NCI-H1694 (cell line): ENCODE data around the gene EIF4G3.
"Not testable (repeated sequence)": the region's sequence is repeated elsewhere in the genome, so short reads cannot be mapped to it uniquely, and the experiment has no call there.

Source experiments
- DNase-seq: peaks from one replicate; lab custom pipeline; 2025; lab: John Stamatoyannopoulos, UW

Gene EIF4G3

DNA sequence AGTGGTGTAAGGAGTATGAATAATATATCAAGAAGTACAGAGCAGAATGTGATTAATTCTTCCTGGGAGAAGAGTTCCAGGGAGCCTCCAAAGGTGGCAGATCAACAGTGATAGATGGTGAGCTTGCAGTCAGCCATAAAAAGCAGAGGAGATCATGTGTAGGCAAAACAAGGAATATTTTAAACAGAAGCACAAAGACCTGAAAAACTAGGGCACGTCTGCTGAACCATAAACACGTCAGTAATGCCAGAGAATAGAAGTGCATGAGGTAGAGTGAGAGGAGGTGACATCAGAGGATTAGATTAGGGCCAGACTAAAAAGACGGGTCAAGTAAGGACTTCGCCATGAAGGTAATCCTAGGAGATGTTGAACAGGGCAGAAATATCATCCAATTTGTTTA is 151.8 kb downstream of the EIF4G3 start:
- DNase-seq: no peak

DNA sequence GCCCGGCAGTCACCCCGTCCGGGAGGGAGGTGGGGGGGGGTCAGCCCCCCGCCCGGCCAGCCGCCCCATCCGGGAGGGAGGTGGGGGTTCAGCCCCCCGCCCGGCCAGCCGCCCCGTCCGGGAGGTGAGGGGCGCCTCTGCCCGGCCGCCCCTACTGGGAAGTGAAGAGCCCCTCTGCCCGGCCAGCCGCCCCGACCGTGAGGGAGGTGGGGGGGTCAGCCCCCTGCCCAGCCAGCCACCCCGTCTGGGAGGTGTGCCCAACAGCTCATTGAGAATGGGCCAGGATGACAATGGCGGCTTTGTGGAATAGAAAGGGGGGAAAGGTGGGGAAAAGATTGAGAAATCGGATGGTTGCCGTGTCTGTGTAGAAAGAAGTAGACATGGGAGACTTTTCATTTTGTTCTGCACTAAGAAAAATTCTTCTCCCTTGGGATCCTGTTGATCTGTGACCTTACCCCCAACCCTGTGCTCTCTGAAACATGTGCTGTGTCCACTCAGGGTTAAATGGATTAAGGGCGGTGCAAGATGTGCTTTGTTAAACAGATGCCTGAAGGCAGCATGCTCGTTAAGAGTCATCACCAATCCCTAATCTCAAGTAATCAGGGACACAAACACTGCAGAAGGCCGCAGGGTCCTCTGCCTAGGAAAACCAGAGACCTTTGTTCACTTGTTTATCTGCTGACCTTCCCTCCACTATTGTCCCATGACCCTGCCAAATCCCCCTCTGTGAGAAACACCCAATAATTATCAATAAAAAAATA is 152.4 kb downstream of the EIF4G3 start:
- not testable (repeated sequence) for DNase-seq

DNA sequence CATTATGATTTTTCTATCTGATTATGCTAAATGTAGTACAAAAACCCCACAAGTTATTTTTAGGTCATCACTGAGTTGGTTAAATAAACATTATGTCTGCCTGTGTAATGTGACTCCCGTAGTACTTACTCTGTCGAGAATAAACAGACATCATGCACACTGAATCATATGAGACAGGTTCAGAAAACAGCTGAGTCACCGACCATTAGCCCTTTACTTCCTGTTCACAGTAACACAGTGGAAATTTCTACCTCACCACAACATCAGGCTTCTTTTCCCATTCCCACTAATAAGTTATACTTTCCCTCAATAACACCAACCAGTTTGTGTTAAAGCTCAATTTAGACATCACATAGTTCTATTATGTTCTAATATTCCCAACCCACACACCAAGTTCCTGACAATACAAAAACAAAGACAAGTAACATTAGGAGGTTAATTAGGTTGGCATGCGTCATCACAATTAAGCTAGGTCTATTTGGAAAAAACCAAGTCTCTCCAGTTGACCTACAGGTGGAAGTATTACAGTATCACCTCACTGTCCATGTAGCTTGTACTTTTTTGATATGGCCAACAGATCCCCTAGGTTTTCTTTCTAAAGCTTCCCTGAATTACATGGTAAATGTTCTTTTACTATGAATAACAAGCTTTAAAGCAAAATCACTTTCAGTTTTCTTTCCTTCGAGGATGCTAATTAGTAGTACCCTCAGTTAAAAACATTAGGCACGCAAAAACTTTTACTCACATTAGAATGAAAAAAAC is 154.2 kb downstream of the EIF4G3 start:
- peak; percentile 39 for DNase-seq

GRCh38 chr1:21021311-21021710 is 155.4 kb downstream of the EIF4G3 start:
- no peak for DNase-seq

DNA sequence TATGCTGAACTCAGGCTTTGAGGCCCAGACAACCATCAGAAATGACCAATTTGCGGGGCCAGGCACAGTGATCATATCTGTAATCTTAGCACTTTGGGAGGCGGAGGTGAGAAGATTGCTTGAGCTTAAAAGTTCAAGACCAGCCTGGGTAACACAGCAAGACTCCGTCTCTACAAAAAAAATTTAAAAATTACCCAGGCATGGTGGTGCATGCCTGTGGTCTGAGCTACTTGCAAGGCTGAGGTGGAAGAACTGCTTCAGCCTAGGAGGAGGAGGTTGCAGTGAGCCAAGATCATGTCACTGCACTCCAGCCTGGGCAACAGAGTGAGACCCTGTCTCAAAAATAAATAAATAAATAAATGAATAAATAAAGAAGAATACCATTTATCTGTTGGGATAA is 156.5 kb downstream of the EIF4G3 start:
- DNase-seq: no peak

DNA sequence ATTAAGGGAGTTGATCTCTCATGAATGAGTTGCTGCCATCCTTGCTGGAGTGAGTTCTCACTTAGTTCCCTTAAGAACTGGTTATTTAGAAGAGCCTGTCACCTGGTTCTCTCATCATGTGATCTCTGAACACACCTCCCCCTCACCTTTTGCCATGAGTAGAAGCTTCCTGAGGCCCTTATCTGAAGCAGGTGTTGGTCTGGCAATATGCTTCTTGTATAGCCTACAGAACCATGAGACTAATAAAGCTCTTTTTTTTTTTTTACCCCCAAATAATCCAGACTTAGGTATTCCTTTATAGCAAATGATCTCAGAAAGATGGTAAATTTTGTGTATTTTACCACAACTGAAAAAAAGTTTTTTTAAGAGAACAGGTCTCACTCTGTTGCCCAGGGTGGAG is 158.0 kb downstream of the EIF4G3 start:
- no peak for DNase-seq

DNA sequence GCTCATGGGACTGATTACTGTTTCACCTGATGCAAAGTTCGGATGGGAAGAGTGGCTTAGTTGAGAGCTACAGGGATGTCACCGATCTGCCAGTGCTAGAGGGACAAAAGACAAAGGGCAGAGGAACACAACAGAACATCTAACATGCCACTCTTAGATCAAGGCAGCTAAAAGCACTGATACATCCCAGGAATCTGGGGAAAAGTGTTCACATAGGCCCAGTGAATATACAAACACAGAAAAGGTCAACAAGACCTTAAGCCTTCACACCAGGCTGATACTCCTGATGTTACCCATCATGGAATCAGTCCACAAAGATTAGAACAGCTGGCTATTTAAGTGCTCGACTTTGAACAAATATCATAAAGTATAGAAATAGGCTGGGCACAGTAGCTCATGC is 163.2 kb downstream of the EIF4G3 start:
- DNase-seq: no peak

GRCh38 chr1:21012937-21013336 is 163.8 kb downstream of the EIF4G3 start:
- DNase-seq: no peak

- DNase-seq: no peak
Measured at GRCh38 chr1:21007876-21008275, 168.8 kb downstream of the EIF4G3 start.

DNA sequence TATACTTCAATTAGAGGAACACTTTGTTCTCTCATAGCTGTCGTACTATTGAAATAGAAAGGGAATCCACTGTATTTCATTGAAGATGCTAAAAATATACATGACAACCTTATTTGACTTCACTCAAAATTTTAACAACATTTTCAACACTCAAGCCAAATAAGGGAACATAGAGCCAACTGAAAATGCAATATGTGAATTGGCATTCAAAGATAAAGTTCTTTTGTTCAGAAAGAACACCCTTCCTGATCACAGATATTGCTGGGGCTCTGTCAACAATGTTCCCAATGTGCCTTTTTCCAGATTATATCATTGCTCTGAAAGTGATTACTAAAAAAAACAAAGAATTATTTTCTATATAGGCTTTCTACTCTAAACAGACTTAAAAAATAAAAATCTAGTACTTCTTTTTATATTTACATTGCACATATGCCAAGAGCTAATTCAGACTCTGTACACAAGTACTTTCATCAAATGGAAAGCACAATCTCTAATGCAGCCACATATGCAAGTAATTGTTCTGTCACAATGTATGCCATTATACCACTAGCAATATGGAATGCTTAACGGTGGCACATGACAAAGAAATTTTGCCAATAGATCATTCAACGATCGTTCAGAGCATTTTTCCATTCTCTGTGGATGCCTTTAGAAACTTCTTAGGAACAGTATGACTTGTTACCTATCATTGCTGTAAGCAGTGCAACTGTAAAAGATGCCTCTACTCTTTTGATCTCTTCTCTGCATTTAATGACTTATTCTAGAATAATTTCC is 171.0 kb downstream of the EIF4G3 start:
- no peak for DNase-seq

DNA sequence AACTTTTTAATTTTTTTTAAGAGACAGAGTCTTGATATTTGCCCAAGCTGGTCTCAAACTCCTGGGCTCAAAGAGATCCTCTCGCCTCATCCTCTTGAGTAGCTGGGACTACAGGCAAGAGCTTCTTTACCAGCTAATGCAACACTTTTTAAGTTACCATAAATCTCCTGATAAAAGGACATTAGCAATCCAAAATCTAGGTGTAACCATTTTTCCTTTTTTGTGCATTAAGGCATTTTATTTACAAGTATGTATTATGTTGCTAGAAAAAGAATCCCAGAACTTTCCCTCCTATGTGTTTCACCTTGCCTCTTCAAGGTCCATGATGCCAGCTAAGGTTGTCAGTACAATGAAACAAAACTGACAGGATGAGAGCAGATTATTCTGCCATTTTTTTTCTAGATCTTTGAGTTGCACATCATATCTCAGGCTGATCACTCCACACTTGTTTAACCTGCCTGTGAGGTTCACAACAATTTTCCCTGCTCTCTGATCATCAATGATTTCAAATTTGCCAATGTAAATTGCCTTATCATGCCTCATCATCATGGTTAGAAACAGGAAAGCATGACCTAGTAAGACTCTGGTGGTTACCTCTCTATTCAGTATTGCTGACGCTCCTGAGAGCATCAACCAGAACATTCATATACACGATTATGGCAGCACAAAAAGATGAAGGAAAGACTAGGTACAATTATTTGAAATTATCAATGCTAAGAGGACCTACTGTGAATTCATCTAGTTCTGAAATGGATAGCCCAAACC is 173.2 kb downstream of the EIF4G3 start:
- no peak for DNase-seq

GRCh38 chr1:21001042-21001441 is 175.7 kb downstream of the EIF4G3 start:
- no peak for DNase-seq

DNA sequence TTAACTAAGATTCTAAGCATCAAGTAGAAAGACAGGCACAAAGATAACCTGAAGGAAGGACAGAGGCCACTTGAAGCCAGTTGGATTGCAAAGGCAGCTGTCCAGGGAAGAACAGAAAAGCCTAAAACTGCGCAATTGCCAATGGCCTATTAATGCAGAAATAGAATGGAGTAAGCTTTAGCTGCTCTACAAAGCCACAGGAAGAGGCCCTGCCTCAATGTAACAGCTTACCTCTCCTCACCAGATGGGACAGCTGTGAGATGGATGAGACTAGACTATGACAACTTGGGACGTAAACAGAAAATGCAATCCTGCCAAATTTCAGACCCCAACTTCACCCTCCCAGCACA is 176.5 kb downstream of the EIF4G3 start:
- no peak for DNase-seq

GRCh38 chr1:20999525-21000244 is 177.0 kb downstream of the EIF4G3 start:
- no peak for DNase-seq

GRCh38 chr1:20998826-20999225 is 177.9 kb downstream of the EIF4G3 start:
- DNase-seq: no peak

- no peak for DNase-seq
Measured at GRCh38 chr1:20997602-20998224, 179.0 kb downstream of the EIF4G3 start.

GRCh38 chr1:20996554-20996953 is 180.1 kb downstream of the EIF4G3 start:
- DNase-seq: no peak

DNA sequence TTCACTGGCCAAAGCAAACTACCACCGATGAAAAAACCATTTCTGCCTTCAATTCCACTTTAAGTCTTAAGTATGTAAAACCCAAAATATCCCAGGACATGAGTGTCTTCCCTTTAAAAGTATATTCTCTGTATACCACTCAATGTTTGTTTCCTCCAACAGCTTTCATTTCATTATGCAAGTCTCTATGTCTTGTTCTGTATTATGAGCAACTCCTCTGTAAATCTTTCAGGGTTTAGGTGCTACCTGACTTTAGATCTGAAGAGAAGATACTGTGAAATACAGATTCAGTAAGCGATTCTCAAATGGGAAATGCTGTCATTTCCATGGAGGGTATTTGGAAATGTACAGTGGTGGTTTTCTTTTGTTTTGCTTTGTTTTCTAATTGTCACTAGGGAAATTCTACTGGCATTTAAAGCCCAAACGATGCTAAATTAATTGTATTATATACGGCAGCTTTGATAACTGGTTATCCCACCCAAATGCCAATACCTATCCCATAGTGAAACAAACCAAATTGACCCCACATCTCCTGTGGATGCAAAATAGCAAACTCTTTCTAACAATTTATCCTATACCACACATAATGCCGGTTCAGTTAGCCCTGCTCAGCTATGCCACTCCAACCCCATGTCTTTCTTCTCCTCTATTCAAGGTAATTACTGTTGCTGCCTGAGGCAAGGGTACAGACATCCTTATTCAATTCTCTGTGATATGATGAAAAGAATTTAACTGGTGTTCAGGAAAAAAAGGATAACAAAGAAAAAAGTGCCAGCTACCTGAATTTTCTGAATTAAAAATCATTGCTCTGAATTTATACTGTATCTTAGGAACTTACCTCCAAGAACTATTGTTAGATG is 182.8 kb downstream of the EIF4G3 start:
- DNase-seq: no peak

- no peak for DNase-seq
Measured at GRCh38 chr1:20992322-20993056, 184.2 kb downstream of the EIF4G3 start.
